Neutrophil (primary cell): ENCODE data around the gene MEPCE.
A peak's percentile ranks its signal among the peaks of the same experiment; 100 is the strongest.

Source experiments
- H3K27ac ChIP-seq: fragments of 200-600 bp; sonication (generic); 2 replicates; pipeline ENCODE4 v1.5.1; 2016; ENCODE audit warnings: mild to moderate bottlenecking, moderate library complexity
- H3K27me3 ChIP-seq: fragments of 200-600 bp; sonication (generic); 2 replicates; pipeline ENCODE4 v1.6.0; 2016; ENCODE audit warnings: mild to moderate bottlenecking
- H3K36me3 ChIP-seq: fragments of 200-600 bp; sonication (generic); 2 replicates; pipeline ENCODE4 v1.5.1; 2017
- H3K4me1 ChIP-seq, 2 experiments: fragments of 200-600 bp in 1 of 2; sonication (generic) in 1 of 2; 1 replicate in 1 of 2; 2 replicates in 1 of 2; pipeline versions ENCODE4 v1.5.1 to v1.6.1; 2013 to 2016; ENCODE audit warnings: low read depth in 1 of 2, low read length in 1 of 2, mild to moderate bottlenecking in 1 of 2, moderate library complexity in 1 of 2; ENCODE audit not compliant: control insufficient read depth in 1 of 2, insufficient read depth in 1 of 2
- H3K4me3 ChIP-seq, 2 experiments: fragments of 200-600 bp in 1 of 2; sonication (generic) in 1 of 2; 1 replicate in 1 of 2; 2 replicates in 1 of 2; pipeline ENCODE4 v1.5.1; 2013 to 2016; ENCODE audit warnings: low read depth in 1 of 2, low read length in 1 of 2, mild to moderate bottlenecking in 1 of 2, moderate library complexity in 1 of 2
- H3K9me3 ChIP-seq: fragments of 200-600 bp; sonication (generic); 2 replicates; pipeline ENCODE4 v1.5.1; 2016
- TF ChIP-seq, protein P1 (sequence below): fragments of 200-600 bp; sonication (generic); IDR thresholded peaks from 2 replicates; pipeline ENCODE4 v1.5.1; 2016; ENCODE audit warnings: antibody characterized with exemption

MEPCE gene

DNA sequence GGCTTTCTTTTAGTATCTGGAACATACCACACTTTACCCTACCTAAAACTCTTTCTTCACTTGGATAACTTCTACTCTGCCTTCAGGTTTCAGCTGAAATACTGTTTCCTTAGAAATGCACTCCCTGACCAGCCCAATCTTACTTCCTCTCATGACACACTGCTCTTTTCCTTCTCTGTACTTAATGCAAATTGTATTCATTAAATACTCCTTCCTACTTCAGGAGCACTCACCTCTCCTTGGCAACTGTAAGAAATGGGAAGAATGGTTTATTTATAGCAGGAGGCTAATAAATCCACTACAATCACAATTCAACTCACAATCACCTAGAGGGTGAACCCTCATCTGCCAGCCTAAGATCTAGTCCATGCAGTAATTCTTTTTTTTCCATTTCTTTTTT lies 16.3 kb upstream of the MEPCE start:
- peaks cover 46% of the 10 kb centered on the region for H3K36me3 ChIP-seq
- H3K27me3 ChIP-seq: no peaks in the 10 kb centered on the region
- H3K9me3 ChIP-seq: no peaks in the 10 kb centered on the region
- TF ChIP-seq, protein P1, sequence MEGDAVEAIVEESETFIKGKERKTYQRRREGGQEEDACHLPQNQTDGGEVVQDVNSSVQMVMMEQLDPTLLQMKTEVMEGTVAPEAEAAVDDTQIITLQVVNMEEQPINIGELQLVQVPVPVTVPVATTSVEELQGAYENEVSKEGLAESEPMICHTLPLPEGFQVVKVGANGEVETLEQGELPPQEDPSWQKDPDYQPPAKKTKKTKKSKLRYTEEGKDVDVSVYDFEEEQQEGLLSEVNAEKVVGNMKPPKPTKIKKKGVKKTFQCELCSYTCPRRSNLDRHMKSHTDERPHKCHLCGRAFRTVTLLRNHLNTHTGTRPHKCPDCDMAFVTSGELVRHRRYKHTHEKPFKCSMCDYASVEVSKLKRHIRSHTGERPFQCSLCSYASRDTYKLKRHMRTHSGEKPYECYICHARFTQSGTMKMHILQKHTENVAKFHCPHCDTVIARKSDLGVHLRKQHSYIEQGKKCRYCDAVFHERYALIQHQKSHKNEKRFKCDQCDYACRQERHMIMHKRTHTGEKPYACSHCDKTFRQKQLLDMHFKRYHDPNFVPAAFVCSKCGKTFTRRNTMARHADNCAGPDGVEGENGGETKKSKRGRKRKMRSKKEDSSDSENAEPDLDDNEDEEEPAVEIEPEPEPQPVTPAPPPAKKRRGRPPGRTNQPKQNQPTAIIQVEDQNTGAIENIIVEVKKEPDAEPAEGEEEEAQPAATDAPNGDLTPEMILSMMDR: no peak
- peaks cover 7 to 12% of the 10 kb centered on the region in 2 experiments for H3K4me1 ChIP-seq
- H3K4me3 ChIP-seq: no peak overlapping the region
- H3K27ac ChIP-seq: peak overlapping the region; percentile 51

DNA sequence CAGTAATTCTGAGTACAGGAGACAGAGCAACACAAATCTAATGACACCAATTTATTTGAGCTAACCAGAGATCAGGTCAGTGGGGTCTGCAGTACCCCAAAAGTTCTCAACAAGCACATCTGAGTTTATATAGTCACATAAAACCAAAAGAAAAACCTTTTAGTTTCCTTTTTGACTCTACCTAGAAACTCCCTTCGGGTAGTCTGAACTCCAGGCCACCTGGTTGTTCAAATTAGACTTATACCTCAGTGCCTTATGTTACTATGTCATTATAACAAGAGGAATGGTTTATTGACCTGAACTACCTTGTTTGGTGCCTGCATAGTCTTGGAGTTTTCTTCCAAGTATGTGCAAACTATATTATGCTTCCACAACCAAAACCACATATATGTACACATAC lies 15.7 kb upstream of the MEPCE start:
- peak overlapping the region; percentile 51 for H3K27ac ChIP-seq
- peaks cover 44% of the 10 kb centered on the region for H3K36me3 ChIP-seq
- TF ChIP-seq, protein P1: no peak
- H3K27me3 ChIP-seq: no peaks in the 10 kb centered on the region
- no peak overlapping the region for H3K4me3 ChIP-seq
- no peaks in the 10 kb centered on the region for H3K9me3 ChIP-seq
- H3K4me1 ChIP-seq: peaks cover 7 to 12% of the 10 kb centered on the region in 2 experiments

DNA sequence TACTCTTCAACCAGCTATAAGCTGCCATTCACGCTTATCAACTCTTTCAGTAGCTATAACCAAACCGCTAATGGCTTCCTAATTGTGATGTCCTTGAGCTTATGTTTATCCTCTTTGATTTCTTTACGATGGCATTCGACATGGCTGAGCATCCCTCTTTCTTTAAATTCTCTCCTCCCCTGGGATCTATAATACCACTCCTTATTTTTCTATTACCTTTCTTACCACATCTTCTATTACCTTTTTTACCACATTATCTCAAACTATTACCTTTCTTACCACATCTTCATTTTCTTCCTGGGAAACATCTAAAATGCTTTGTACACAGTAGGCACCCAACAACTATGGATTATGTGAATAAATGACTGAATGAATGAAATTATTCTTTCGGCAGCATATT lies 14.2 kb upstream of the MEPCE start:
- peaks cover 7 to 12% of the 10 kb centered on the region in 2 experiments for H3K4me1 ChIP-seq
- H3K27ac ChIP-seq: no peak overlapping the region
- H3K36me3 ChIP-seq: peaks cover 33% of the 10 kb centered on the region
- TF ChIP-seq, protein P1: no peak
- no peaks in the 10 kb centered on the region for H3K9me3 ChIP-seq
- H3K4me3 ChIP-seq: no peak overlapping the region
- H3K27me3 ChIP-seq: no peaks in the 10 kb centered on the region

DNA sequence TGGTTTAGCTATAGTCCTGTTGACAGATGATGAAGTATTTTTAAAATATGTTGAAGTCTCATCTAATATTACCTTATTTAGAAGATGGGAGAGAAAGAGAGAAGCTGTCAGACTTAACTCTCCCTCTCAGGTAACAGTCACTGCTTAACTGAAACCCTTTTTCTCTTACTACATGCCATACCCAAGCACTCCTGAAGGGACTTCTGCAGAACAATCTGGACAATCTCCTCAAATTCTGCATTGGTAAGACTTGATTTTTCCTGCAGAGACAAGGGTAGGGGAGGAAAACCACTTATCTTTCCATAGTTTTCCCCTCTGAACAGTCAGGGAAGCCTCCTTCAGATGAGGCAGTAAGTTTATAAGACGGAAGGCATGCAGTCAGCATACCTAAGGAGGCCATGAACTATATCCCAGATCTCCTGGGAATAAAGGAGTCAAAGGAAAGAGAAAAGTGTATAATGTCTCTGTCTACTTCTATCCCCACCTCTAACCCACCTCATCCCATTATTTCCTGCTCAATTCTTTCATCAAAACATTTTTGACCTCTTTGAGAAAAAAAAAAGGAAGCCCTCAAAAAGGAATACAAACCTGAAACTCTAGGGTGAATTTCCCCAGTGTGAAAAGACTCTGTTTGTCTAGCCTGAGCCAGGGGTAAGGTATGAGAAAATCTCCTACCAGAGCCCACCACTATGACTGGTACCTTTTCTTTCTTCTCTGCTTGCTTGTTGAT lies 10.5 kb upstream of the MEPCE start:
- TF ChIP-seq, protein P1: no peak
- H3K36me3 ChIP-seq: peaks cover 35% of the 10 kb centered on the region
- no peaks in the 10 kb centered on the region for H3K27me3 ChIP-seq
- no peaks in the 10 kb centered on the region for H3K9me3 ChIP-seq
- no peaks in the 10 kb centered on the region for H3K4me1 ChIP-seq
- H3K4me3 ChIP-seq: no peak overlapping the region
- H3K27ac ChIP-seq: peak overlapping the region; percentile 13

DNA sequence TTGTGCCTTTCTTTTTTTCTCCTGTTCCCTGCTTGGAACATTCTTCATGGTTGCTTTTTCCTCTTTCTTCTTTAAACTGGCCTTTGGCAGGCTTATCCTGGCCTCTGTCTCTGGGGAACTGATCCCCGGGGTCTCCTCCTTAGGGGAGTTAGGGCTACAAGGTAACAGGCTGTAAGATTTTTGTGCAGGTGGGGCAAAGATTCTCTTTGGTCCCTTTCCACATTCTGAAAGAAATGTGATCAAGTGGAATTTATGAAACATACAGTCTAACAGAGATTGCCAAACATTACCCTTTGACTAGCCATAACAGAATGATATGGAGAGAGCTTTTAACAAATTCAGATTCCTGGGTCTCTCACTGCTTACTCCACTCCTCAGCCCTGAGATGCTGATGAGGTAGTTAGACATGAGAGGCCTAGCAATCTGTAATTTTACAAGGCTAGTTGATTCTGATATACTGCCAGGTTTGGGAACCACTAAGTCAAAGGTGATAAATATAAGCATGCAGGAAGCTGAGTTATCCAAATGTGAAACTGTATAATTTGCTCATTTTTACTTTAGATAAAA lies 9.9 kb upstream of the MEPCE start:
- H3K27me3 ChIP-seq: no peaks in the 10 kb centered on the region
- H3K27ac ChIP-seq: no peak overlapping the region
- no peak overlapping the region for H3K4me3 ChIP-seq
- no peaks in the 10 kb centered on the region for H3K4me1 ChIP-seq
- TF ChIP-seq, protein P1: no peak
- H3K36me3 ChIP-seq: peaks cover 30% of the 10 kb centered on the region
- no peaks in the 10 kb centered on the region for H3K9me3 ChIP-seq
